Neuron (in vitro differentiated cells): Measurements from ENCODE around the gene CFAP70.
"Not testable (repeated sequence)": the region's sequence is repeated elsewhere in the genome, so short reads cannot be mapped to it uniquely, and the experiment has no call there.

Experiments
- H2AFZ ChIP-seq: one replicate; pipeline ENCODE4 v1.6.1; 2013; ENCODE audit warnings: low read depth, mild to moderate bottlenecking, inconsistent platforms, low read length, moderate library complexity
- H3K27me3 ChIP-seq: one replicate; pipeline ENCODE4 v1.6.1; 2013; ENCODE audit warnings: low read length; ENCODE audit not compliant: insufficient read depth
- H3K36me3 ChIP-seq: one replicate; pipeline ENCODE4 v1.6.1; 2013; ENCODE audit warnings: low read length; ENCODE audit not compliant: insufficient read depth
- H3K4me1 ChIP-seq: one replicate; pipeline ENCODE4 v1.6.1; 2013; ENCODE audit warnings: low read length; ENCODE audit not compliant: insufficient read depth
- H3K4me3 ChIP-seq: 2 replicates; pipeline ENCODE4 v1.5.1; 2013; ENCODE audit warnings: mild to moderate bottlenecking, low read length, moderate library complexity
- H3K9me3 ChIP-seq: one replicate; pipeline ENCODE4 v1.6.1; 2013; ENCODE audit warnings: low read length

The CFAP70 gene

GRCh38 chr10:73328523-73328922 lies 30.1 kb downstream of the CFAP70 start:
- not testable (repeated sequence) for H3K4me1 ChIP-seq, H3K4me3 ChIP-seq, H2AFZ ChIP-seq, H3K36me3 ChIP-seq, H3K9me3 ChIP-seq, H3K27me3 ChIP-seq

GRCh38 chr10:73325290-73325689 lies 33.4 kb downstream of the CFAP70 start:
- not testable (repeated sequence) for H3K9me3 ChIP-seq, H3K4me1 ChIP-seq, H2AFZ ChIP-seq, H3K36me3 ChIP-seq, H3K27me3 ChIP-seq, H3K4me3 ChIP-seq

- H3K36me3 ChIP-seq, H3K9me3 ChIP-seq, H3K27me3 ChIP-seq, H2AFZ ChIP-seq, H3K4me1 ChIP-seq, H3K4me3 ChIP-seq: not testable (repeated sequence)
Observed at GRCh38 chr10:73323582-73323981, 35.1 kb downstream of the CFAP70 start.

DNA sequence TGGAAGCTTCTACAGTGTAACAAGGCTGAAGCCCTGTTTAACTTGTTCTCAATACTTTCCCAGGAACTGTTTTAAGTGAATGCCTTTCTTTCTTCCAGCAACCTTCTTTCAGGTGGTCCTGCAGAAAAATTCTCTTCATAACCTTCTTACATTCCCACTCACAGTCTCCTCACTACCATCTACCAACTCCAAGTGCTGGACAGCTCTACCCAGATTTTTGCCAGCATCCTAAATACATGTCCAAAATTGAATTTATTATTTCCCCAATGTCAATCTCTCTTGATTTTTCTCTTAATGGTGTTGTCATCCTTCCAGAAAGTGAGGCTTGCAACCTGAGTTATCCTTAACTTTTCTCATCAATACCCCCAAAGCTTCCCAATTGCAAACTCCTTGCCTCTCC lies 48.2 kb downstream of the CFAP70 start:
- Histone ChIP-seq H3K4me1 (no peaks in the 10 kb centered on the region), H3K27me3 (no peaks in the 10 kb centered on the region), H3K9me3 (no peaks in the 10 kb centered on the region), H2AFZ (no peak overlapping the region), H3K4me3 (no peak overlapping the region), H3K36me3 (no peaks in the 10 kb centered on the region)

DNA sequence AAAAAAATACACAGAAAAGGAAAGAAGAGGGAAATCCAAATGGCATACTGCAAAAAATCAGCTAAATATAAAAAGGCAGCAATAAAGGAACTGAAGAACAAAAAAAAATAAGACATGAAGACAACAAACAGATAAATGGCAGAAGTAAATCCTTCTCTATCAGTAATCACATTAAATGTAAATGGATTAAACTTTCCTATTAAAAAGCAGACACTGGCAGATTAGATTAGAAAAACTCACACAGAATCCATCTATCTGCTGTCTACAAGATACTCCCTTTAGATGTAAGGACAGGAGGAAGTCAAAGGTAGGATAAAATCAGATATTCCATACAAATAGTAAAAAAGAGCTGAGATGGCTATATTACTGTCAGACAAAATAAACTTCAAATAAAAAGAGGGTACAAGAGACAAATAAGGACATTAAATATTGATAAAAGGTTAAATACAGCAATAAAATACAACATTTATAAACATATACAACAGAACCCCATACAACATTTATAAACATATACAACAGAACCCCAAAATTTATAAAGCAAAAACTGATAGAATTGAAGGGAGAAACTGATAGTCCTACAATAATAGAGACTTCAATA lies 51.4 kb downstream of the CFAP70 start:
- Histone ChIP-seq H3K4me3 (no peak overlapping the region), H2AFZ (no peak overlapping the region), H3K4me1 (no peaks in the 10 kb centered on the region), H3K9me3 (no peaks in the 10 kb centered on the region), H3K27me3 (no peaks in the 10 kb centered on the region), H3K36me3 (no peaks in the 10 kb centered on the region)

DNA sequence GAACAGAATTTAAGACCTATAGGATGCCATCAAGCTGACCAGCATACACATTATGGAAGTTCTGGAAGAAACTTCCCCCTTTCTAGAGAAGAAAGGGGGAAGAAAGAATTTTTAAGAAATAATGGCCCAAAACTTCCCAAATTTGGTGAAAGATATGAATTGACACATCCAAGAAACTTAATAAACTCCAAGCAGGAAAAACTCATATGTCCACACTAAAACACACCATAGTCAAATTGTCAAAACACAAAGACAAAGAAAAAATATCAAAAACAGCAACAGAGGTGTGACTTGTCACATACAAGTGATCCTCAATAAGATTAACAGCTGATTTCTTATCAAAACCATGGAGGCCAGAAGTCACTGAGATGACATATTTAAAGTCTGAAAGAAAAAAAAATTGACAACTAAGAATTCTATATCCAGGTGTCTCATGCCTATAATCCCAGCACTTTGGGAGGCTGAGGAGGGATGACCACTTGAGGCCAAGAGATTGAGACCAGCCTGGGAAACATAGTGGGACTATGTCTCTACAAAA lies 52.4 kb downstream of the CFAP70 start:
- Histone ChIP-seq H3K4me3 (no peak overlapping the region), H3K27me3 (no peaks in the 10 kb centered on the region)

DNA sequence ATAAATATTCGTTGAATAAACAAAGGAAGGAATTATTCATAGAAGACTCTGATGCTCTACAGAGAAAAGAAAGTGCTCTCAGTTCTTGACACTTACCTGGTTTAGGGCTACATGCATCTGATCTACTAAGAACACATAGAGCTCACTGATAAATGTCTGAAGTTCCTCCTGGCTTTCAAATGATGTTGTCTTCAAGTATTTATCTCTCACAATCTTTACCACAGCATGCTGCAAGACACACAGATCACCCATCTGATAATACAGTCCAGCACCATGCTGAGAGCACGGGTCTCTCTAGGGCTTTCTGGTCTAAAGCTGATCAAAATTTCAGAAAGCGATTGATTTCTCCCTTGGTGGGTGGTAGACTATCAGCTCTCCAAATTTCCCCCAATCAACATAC lies 61.7 kb downstream of the CFAP70 start:
- Histone ChIP-seq H3K27me3 (no peaks in the 10 kb centered on the region), H2AFZ (no peak overlapping the region), H3K9me3 (peaks cover 3% of the 10 kb centered on the region), H3K4me3 (no peak overlapping the region), H3K36me3 (no peaks in the 10 kb centered on the region), H3K4me1 (no peaks in the 10 kb centered on the region)

More for the DNA sequence above, 52.4 kb downstream of the CFAP70 start:
- Histone ChIP-seq H2AFZ (no peak overlapping the region), H3K9me3 (no peaks in the 10 kb centered on the region), H3K36me3 (no peaks in the 10 kb centered on the region), H3K4me1 (no peaks in the 10 kb centered on the region)

DNA sequence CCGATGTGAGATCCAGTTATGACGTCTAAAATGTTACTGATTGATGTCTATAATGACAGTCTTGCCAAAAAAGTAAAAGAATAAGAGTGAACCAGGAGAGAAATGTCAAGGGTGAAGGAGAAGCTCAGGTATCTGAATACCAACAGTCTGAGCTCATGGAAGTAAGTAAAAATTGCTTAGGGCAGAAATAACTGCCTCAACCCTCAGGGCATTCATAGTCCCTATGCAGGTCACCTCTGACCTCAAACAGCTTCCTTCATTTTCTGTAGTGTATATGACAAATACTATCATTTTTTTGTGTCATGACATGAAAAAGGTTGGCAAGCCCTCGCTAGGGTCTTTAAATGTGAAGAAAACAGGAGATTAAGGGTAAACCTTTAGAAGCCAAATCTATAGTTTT lies 65.2 kb downstream of the CFAP70 start:
- Histone ChIP-seq H2AFZ (no peak overlapping the region), H3K4me1 (no peaks in the 10 kb centered on the region), H3K4me3 (no peak overlapping the region), H3K9me3 (no peaks in the 10 kb centered on the region), H3K27me3 (no peaks in the 10 kb centered on the region), H3K36me3 (no peaks in the 10 kb centered on the region)

DNA sequence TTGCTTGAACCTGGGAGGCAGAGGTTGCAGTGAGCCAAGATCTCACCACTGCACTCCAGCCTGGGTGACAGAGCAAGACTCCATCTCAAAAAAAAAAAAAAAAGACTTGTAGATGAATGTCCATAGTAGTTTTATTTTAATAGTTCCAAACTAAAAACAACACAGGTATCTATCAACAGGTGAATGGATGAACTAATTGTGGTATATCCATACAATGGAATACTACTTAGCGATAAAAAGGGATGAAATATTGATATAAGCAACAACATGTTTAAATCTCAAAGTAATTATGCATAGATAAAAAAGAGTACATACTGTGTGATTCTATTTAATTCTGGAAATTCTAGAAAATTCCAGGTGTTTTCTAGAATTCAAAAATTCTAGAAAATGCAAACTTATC lies 68.7 kb downstream of the CFAP70 start:
- Histone ChIP-seq H3K9me3 (no peaks in the 10 kb centered on the region), H3K4me1 (no peaks in the 10 kb centered on the region), H3K36me3 (no peaks in the 10 kb centered on the region), H3K4me3 (no peak overlapping the region), H3K27me3 (no peaks in the 10 kb centered on the region), H2AFZ (no peak overlapping the region)

- no peaks in the 10 kb centered on the region for H3K27me3 ChIP-seq
- H3K9me3 ChIP-seq = no peaks in the 10 kb centered on the region
- no peak overlapping the region for H2AFZ ChIP-seq
- no peaks in the 10 kb centered on the region for H3K36me3 ChIP-seq
- no peak overlapping the region for H3K4me3 ChIP-seq
- H3K4me1 ChIP-seq = no peaks in the 10 kb centered on the region
Observed at GRCh38 chr10:73287441-73287840, 71.2 kb downstream of the CFAP70 start.

DNA sequence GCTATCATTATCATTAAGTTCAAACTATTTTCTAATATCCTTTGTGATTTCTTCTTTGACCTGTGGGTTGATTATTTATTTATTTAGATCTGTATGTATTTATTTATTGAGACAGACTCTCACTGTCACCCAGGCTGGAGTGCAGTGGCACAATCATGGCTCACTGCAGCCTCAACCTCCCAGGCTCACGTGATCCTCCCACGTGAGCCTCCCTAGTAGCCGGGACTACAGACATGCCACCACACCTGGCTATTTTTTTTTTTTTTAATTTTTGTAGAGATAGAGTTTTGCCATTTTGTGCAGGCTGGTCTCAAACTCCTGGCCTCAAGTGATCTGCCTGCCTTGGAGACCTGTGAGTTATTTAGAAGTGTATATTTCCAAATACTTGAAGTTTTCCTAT lies 77.6 kb downstream of the CFAP70 start:
- no peak overlapping the region for H3K4me3 ChIP-seq
- no peaks in the 10 kb centered on the region for H3K36me3 ChIP-seq
- peaks cover 2% of the 10 kb centered on the region for H3K27me3 ChIP-seq
- no peaks in the 10 kb centered on the region for H3K4me1 ChIP-seq
- no peaks in the 10 kb centered on the region for H3K9me3 ChIP-seq
- no peak overlapping the region for H2AFZ ChIP-seq

DNA sequence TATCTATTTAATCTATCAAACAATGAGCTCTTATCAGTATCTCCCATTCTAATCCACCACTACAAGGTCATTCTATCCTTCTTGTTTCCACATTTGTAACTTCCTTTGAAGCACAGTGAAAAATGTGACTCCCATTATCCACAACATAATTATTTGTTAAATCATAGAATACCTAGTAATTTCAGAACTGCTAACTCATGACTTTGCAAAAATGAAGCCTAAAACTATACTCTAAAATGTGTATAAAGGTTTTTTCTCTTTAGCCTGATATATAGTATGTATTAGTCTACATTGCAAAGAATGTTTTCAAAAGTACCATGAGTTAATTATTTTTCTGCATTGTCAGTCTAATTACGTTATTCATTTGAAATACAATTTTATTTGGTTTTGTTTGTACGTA lies 94.2 kb downstream of the CFAP70 start:
- Histone ChIP-seq H3K27me3 (no peaks in the 10 kb centered on the region), H3K9me3 (peaks cover 2% of the 10 kb centered on the region), H3K36me3 (no peaks in the 10 kb centered on the region), H3K4me1 (no peaks in the 10 kb centered on the region), H2AFZ (no peak overlapping the region), H3K4me3 (no peak overlapping the region)

GRCh38 chr10:73263693-73264347 lies 94.8 kb downstream of the CFAP70 start:
- H3K4me3 ChIP-seq = no peak overlapping the region
- H3K9me3 ChIP-seq = peaks cover 2% of the 10 kb centered on the region
- no peak overlapping the region for H2AFZ ChIP-seq
- H3K27me3 ChIP-seq = no peaks in the 10 kb centered on the region
- no peaks in the 10 kb centered on the region for H3K36me3 ChIP-seq
- no peaks in the 10 kb centered on the region for H3K4me1 ChIP-seq
